ENCODE results near the gene SYT2.

SYT2 gene

GRCh38 chr1:202677433-202677832 is 32.8 kb downstream of the SYT2 start:
- Mint-ChIP-seq H3K9me3 (peaks cover 7% of the 10 kb centered on the region), H3K36me3 (ENCODE audit: low read depth) (no peaks in the 10 kb centered on the region), H3K27ac (no peak overlapping the region), H3K4me3 (no peak overlapping the region), H3K4me1 (no peaks in the 10 kb centered on the region), H3K27me3 (peaks cover 20% of the 10 kb centered on the region)
- DNase-seq (no peak), ATAC-seq (no peak)

GRCh38 chr1:202673531-202673930 is 36.7 kb downstream of the SYT2 start:
- DNase-seq (no peak), ATAC-seq (no peak)
- H3K4me3 Mint-ChIP-seq = no peak overlapping the region
- H3K4me1 Mint-ChIP-seq = no peaks in the 10 kb centered on the region
- H3K27ac Mint-ChIP-seq = no peak overlapping the region
- H3K9me3 Mint-ChIP-seq = peaks cover 9% of the 10 kb centered on the region
- H3K27me3 Mint-ChIP-seq = peaks cover 16% of the 10 kb centered on the region
- H3K36me3 Mint-ChIP-seq (ENCODE audit: low read depth) = no peaks in the 10 kb centered on the region

GRCh38 chr1:202671399-202671798 is 38.9 kb downstream of the SYT2 start:
- Mint-ChIP-seq H3K9me3 (peaks cover 5% of the 10 kb centered on the region), H3K4me3 (no peak overlapping the region)
- DNase-seq = no peak

GRCh38 chr1:202665417-202665816 is 44.8 kb downstream of the SYT2 start:
- H3K4me1 Mint-ChIP-seq = no peaks in the 10 kb centered on the region
- no peaks in the 10 kb centered on the region for H3K9me3 Mint-ChIP-seq
- peaks cover 23% of the 10 kb centered on the region for H3K27me3 Mint-ChIP-seq
- DNase-seq = no peak
- no peak overlapping the region for H3K4me3 Mint-ChIP-seq
- H3K36me3 Mint-ChIP-seq (ENCODE audit: low read depth) = no peaks in the 10 kb centered on the region
- ATAC-seq = no peak
- H3K27ac Mint-ChIP-seq = no peak overlapping the region

More at GRCh38 chr1:202671399-202671798, 38.9 kb downstream of the SYT2 start:
- no peak overlapping the region for H3K27ac Mint-ChIP-seq
- H3K27me3 Mint-ChIP-seq = peaks cover 7% of the 10 kb centered on the region
- H3K4me1 Mint-ChIP-seq = no peaks in the 10 kb centered on the region
- no peak for ATAC-seq
- H3K36me3 Mint-ChIP-seq (ENCODE audit: low read depth) = no peaks in the 10 kb centered on the region

GRCh38 chr1:202664083-202664482 is 46.2 kb downstream of the SYT2 start:
- no peak overlapping the region for H3K27ac Mint-ChIP-seq
- no peaks in the 10 kb centered on the region for H3K9me3 Mint-ChIP-seq
- peaks cover 23% of the 10 kb centered on the region for H3K27me3 Mint-ChIP-seq
- DNase-seq (no peak), ATAC-seq (no peak)
- H3K4me1 Mint-ChIP-seq = no peaks in the 10 kb centered on the region
- H3K4me3 Mint-ChIP-seq = no peak overlapping the region
- no peaks in the 10 kb centered on the region for H3K36me3 Mint-ChIP-seq (ENCODE audit: low read depth)

- H3K27me3 Mint-ChIP-seq = peaks cover 23% of the 10 kb centered on the region
- no peak overlapping the region for H3K4me3 Mint-ChIP-seq
- H3K36me3 Mint-ChIP-seq (ENCODE audit: low read depth) = no peaks in the 10 kb centered on the region
- H3K4me1 Mint-ChIP-seq = no peaks in the 10 kb centered on the region
- H3K9me3 Mint-ChIP-seq = no peaks in the 10 kb centered on the region
- DNase-seq = no peak
- no peak for ATAC-seq
- H3K27ac Mint-ChIP-seq = no peak overlapping the region
Measured at GRCh38 chr1:202663131-202663530, 47.1 kb downstream of the SYT2 start.

- no peaks in the 10 kb centered on the region for H3K36me3 Mint-ChIP-seq (ENCODE audit: low read depth)
- no peak for ATAC-seq
- no peaks in the 10 kb centered on the region for H3K4me1 Mint-ChIP-seq
- H3K27ac Mint-ChIP-seq = no peak overlapping the region
- no peaks in the 10 kb centered on the region for H3K9me3 Mint-ChIP-seq
- H3K4me3 Mint-ChIP-seq = no peak overlapping the region
- H3K27me3 Mint-ChIP-seq = peaks cover 24% of the 10 kb centered on the region
- no peak for DNase-seq
Measured at GRCh38 chr1:202662081-202662480, 48.2 kb downstream of the SYT2 start.

GRCh38 chr1:202661136-202661845 is 49.0 kb downstream of the SYT2 start:
- H3K27ac Mint-ChIP-seq = no peak overlapping the region
- no peak overlapping the region for H3K4me3 Mint-ChIP-seq
- ATAC-seq = no peak
- H3K36me3 Mint-ChIP-seq (ENCODE audit: low read depth) = no peaks in the 10 kb centered on the region
- no peaks in the 10 kb centered on the region for H3K4me1 Mint-ChIP-seq
- H3K9me3 Mint-ChIP-seq = no peaks in the 10 kb centered on the region
- DNase-seq = no peak
- H3K27me3 Mint-ChIP-seq = peaks cover 30% of the 10 kb centered on the region

- no peaks in the 10 kb centered on the region for H3K4me1 Mint-ChIP-seq
- no peak for ATAC-seq
Measured at GRCh38 chr1:202659974-202660373, 50.3 kb downstream of the SYT2 start.

GRCh38 chr1:202659541-202659940 is 50.7 kb downstream of the SYT2 start:
- no peak overlapping the region for H3K27ac Mint-ChIP-seq
- H3K4me3 Mint-ChIP-seq = no peak overlapping the region
- no peaks in the 10 kb centered on the region for H3K4me1 Mint-ChIP-seq
- peaks cover 28% of the 10 kb centered on the region for H3K27me3 Mint-ChIP-seq
- ATAC-seq (no peak), DNase-seq (no peak)
- H3K9me3 Mint-ChIP-seq = no peaks in the 10 kb centered on the region
- no peaks in the 10 kb centered on the region for H3K36me3 Mint-ChIP-seq (ENCODE audit: low read depth)

More at GRCh38 chr1:202659974-202660373, 50.3 kb downstream of the SYT2 start:
- no peak for DNase-seq
- Mint-ChIP-seq H3K27me3 (peaks cover 29% of the 10 kb centered on the region), H3K4me3 (no peak overlapping the region), H3K27ac (no peak overlapping the region), H3K36me3 (ENCODE audit: low read depth) (no peaks in the 10 kb centered on the region), H3K9me3 (no peaks in the 10 kb centered on the region)

- Mint-ChIP-seq H3K9me3 (no peaks in the 10 kb centered on the region), H3K36me3 (ENCODE audit: low read depth) (no peaks in the 10 kb centered on the region), H3K4me3 (no peak overlapping the region), H3K27me3 (peaks cover 28% of the 10 kb centered on the region), H3K27ac (no peak overlapping the region), H3K4me1 (no peaks in the 10 kb centered on the region)
- DNase-seq (no peak), ATAC-seq (no peak)
Measured at GRCh38 chr1:202658769-202659168, 51.5 kb downstream of the SYT2 start.

- H3K27me3 Mint-ChIP-seq = peaks cover 25% of the 10 kb centered on the region
- H3K9me3 Mint-ChIP-seq = no peaks in the 10 kb centered on the region
- no peaks in the 10 kb centered on the region for H3K36me3 Mint-ChIP-seq (ENCODE audit: low read depth)
- H3K4me1 Mint-ChIP-seq = no peaks in the 10 kb centered on the region
- H3K27ac Mint-ChIP-seq = no peak overlapping the region
- DNase-seq (no peak), ATAC-seq (no peak)
- no peak overlapping the region for H3K4me3 Mint-ChIP-seq
Measured at GRCh38 chr1:202658251-202658759, 51.9 kb downstream of the SYT2 start.

- no peaks in the 10 kb centered on the region for H3K36me3 Mint-ChIP-seq (ENCODE audit: low read depth)
- DNase-seq (no peak), ATAC-seq (no peak)
- no peaks in the 10 kb centered on the region for H3K4me1 Mint-ChIP-seq
- H3K27ac Mint-ChIP-seq = no peak overlapping the region
- no peaks in the 10 kb centered on the region for H3K9me3 Mint-ChIP-seq
- peaks cover 19% of the 10 kb centered on the region for H3K27me3 Mint-ChIP-seq
- H3K4me3 Mint-ChIP-seq = no peak overlapping the region
Measured at GRCh38 chr1:202656951-202657646, 53.2 kb downstream of the SYT2 start.

GRCh38 chr1:202656057-202656456 is 54.2 kb downstream of the SYT2 start:
- Mint-ChIP-seq H3K4me1 (no peaks in the 10 kb centered on the region), H3K36me3 (ENCODE audit: low read depth) (no peaks in the 10 kb centered on the region), H3K9me3 (no peaks in the 10 kb centered on the region), H3K4me3 (no peak overlapping the region), H3K27ac (no peak overlapping the region), H3K27me3 (peaks cover 23% of the 10 kb centered on the region)
- DNase-seq (no peak), ATAC-seq (no peak)

- H3K4me3 Mint-ChIP-seq = no peak overlapping the region
- DNase-seq (no peak), ATAC-seq (no peak)
- peaks cover 29% of the 10 kb centered on the region for H3K27me3 Mint-ChIP-seq
- no peaks in the 10 kb centered on the region for H3K9me3 Mint-ChIP-seq
- no peak overlapping the region for H3K27ac Mint-ChIP-seq
- H3K36me3 Mint-ChIP-seq (ENCODE audit: low read depth) = no peaks in the 10 kb centered on the region
- H3K4me1 Mint-ChIP-seq = no peaks in the 10 kb centered on the region
Measured at GRCh38 chr1:202654079-202654478, 56.2 kb downstream of the SYT2 start.

Measured in activated naive CD8-positive, alpha-beta T cell treated with anti-CD3 and anti-CD28 coated beads, Interleukin-2, amount 50 U/mL, for 24 hours (primary cell).